OCI-LY7 (cell line): ENCODE data around the gene DDX54. TPM values are rescaled to one million over a fixed set of nuclear protein-coding genes. Genes with fewer than 3 reads are reported as not detected.
A peak's percentile ranks its signal among the peaks of the same experiment; 100 is the strongest.

Experiments used
- BruUV-seq: library from RNA; stranded (reverse); fragments of 400-500 nt; replicated peaks from 2 replicates; lab custom pipeline; 2021; lab: Mats Ljungman, UMichigan
- CTCF ChIA-PET: fragments of 300-600 bp; sonication (Branson Sonifier 250); formaldehyde crosslinking; loops from one replicate; lab custom pipeline; 2022; ENCODE audit warnings: antibody characterized with exemption; ENCODE audit not compliant: unreplicated experiment; lab: Charles Lee
- POLR2A ChIA-PET: fragments of 300-600 bp; sonication (Branson Sonifier 250); formaldehyde crosslinking; loops from one replicate; lab custom pipeline; 2022; ENCODE audit warnings: antibody characterized with exemption; lab: Charles Lee
- DNase-seq: peaks from one replicate; pipeline ENCODE4 v3.0.0-alpha.2; 2015; ENCODE audit warnings: low spot score
- H2AFZ ChIP-seq: fragments of 200-600 bp; sonication (generic), shearing (Covaris generic); 2 replicates; pipeline ENCODE4 v1.6.1; 2014; ENCODE audit warnings: mild to moderate bottlenecking, antibody characterized with exemption, low read length, moderate library complexity
- H3K27ac ChIP-seq: fragments of 200-600 bp; sonication (generic); 2 replicates; pipeline ENCODE4 v1.5.1; 2014; ENCODE audit warnings: mixed run types, low read depth, mild to moderate bottlenecking, moderate library complexity, low read length, inconsistent platforms; ENCODE audit not compliant: poor library complexity, severe bottlenecking
- H3K36me3 ChIP-seq: fragments of 200-600 bp; sonication (generic); 2 replicates; pipeline ENCODE4 v1.6.1; 2014; ENCODE audit warnings: mild to moderate bottlenecking, antibody characterized with exemption, low read length, moderate library complexity, mixed read lengths; ENCODE audit not compliant: insufficient read depth
- H3K4me1 ChIP-seq: fragments of 200-600 bp; sonication (generic); 2 replicates; pipeline ENCODE4 v1.5.1; 2014; ENCODE audit warnings: mild to moderate bottlenecking, low read length; ENCODE audit not compliant: insufficient read depth, poor library complexity, severe bottlenecking
- H3K4me2 ChIP-seq: fragments of 200-600 bp; sonication (generic); 2 replicates; pipeline ENCODE4 v1.6.1; 2014; ENCODE audit warnings: mild to moderate bottlenecking, low read length
- H3K4me3 ChIP-seq: fragments of 200-600 bp; sonication (generic); 2 replicates; pipeline ENCODE4 v1.5.1; 2014; ENCODE audit warnings: mild to moderate bottlenecking, low read depth, low read length; ENCODE audit not compliant: poor library complexity, severe bottlenecking
- H3K79me2 ChIP-seq: fragments of 200-600 bp; sonication (generic); 2 replicates; pipeline ENCODE4 v1.6.1; 2016; ENCODE audit warnings: low read depth, mild to moderate bottlenecking, low read length, moderate library complexity, mixed read lengths; ENCODE audit not compliant: insufficient read depth
- H3K9me2 ChIP-seq: fragments of 200-600 bp; sonication (generic); 2 replicates; pipeline ENCODE4 v1.6.1; 2016; ENCODE audit warnings: mild to moderate bottlenecking, low read length, mixed read lengths; ENCODE audit not compliant: insufficient read depth
- H3K9me3 ChIP-seq: fragments of 200-600 bp; sonication (generic); 2 replicates; pipeline ENCODE4 v1.6.1; 2014; ENCODE audit warnings: mild to moderate bottlenecking, mixed run types, low read length, mixed read lengths
- H4K20me1 ChIP-seq: fragments of 200-600 bp; sonication (generic); 2 replicates; pipeline ENCODE4 v1.6.1; 2014; ENCODE audit warnings: mild to moderate bottlenecking, antibody characterized with exemption, low read length, moderate library complexity, mixed read lengths; ENCODE audit not compliant: insufficient read depth
- EZH2phosphoT487 ChIP-seq: fragments of 200-600 bp; sonication (generic); IDR thresholded peaks from 2 replicates; pipeline ENCODE4 v1.6.1; 2018; ENCODE audit warnings: low read depth, borderline replicate concordance, mild to moderate bottlenecking, mixed run types, antibody characterized with exemption, low read length, moderate library complexity, mixed read lengths
- intact Hi-C: fragments of 100-400 bp; cut with micrococcal nuclease; formaldehyde crosslinking; loops from one replicate; pipeline ENCODE4 v1.10.0; 2022; ENCODE audit not compliant: unreplicated experiment
- total RNA-seq, 2 experiments: library from RNA; depleted of rRNA in 1 of 2; stranded (reverse); fragments of >200 nt in 1 of 2; shearing (Covaris generic) in 1 of 2; gene quantifications; 2 replicates each; pipeline ENCODE4 v1.2.3, GENCODE V29; 2014 to 2022
- TF ChIP-seq, protein P1 (sequence below): fragments of 200-600 bp; sonication (generic); conservative IDR thresholded peaks from 2 replicates; pipeline ENCODE4 v1.5.1; 2014; ENCODE audit warnings: mild to moderate bottlenecking, antibody characterized with exemption, low read length, moderate library complexity, mixed read lengths

Gene DDX54
- total RNA-seq, 2 experiments from 2014 or later = 87.2 to 145 TPM

DNA sequence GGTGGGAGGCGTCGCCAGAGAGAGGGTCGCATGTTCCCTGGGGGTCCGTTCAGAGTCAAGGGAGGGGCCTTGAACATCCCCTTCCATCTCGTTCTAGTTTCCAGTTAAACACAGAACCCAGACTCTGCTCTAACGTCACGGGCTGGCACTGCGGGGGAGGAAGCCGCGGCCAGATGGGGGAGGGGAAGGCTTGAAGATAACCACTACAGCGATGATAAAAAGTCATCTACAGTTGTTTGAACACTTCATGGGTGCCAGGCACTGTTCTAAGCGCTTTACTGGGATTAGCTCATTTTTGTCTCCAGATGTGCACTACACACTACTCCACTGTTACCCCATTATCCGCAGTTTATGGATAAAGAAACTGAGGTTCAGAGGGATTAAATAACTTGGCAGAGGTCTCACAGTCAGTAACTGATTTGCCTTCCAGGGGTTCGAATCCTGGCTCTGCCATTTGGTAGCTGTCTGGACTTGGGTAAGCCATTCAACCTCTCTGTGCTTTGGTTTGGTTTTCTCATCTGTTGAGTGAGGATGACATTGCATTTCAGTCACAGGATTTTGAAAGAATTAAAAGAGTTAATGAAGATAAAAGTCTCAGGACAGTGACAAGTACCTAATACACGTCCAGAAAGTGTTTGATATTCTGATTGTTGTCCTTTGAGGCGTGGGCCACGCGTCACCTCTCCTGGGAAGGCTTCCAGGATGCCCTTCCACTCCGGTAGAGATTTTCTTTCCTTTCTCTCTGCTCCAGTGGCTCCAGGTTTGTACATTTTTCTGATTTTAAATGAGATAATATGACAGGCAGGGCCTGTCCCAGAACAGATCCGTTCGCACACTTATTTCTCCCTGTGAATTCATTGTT lies 48.9 kb downstream of the DDX54 start:
- intact Hi-C loops = no loop called here
- Histone ChIP-seq H4K20me1 (0 out of 2 replicates have a peak, but pooled peaks cover 6% of the 10 kb centered on the region), H3K4me3 (peak overlapping the region; percentile 90), H3K4me2 (peak overlapping the region; percentile 65), H3K9me2 (no peaks in the 10 kb centered on the region), H3K27ac (peak overlapping the region; percentile 63), H3K79me2 (peaks cover 41% of the 10 kb centered on the region), H3K9me3 (no peaks in the 10 kb centered on the region), H2AFZ (peak overlapping the region; percentile 44; the same call in 1 of the 2 replicates), H3K36me3 (peaks cover 34% of the 10 kb centered on the region), H3K4me1 (peaks cover 68% of the 10 kb centered on the region)
- ChIA-PET POLR2A (interaction anchor here (0.6 to 3.6 kb wide), 5 partner anchors 16 to 137 kb away, joined by 3 to 33 read pairs (median 3); no protein-coding TSS in a partner anchor), CTCF (interaction anchor here (0.8 to 4.4 kb wide), 2 partner anchors 16 to 138 kb away, joined by 3 to 24 read pairs; no protein-coding TSS in a partner anchor)
- peak; percentile 67 for DNase-seq
- no TSS peak for BruUV-seq
- TF ChIP-seq, protein P1, sequence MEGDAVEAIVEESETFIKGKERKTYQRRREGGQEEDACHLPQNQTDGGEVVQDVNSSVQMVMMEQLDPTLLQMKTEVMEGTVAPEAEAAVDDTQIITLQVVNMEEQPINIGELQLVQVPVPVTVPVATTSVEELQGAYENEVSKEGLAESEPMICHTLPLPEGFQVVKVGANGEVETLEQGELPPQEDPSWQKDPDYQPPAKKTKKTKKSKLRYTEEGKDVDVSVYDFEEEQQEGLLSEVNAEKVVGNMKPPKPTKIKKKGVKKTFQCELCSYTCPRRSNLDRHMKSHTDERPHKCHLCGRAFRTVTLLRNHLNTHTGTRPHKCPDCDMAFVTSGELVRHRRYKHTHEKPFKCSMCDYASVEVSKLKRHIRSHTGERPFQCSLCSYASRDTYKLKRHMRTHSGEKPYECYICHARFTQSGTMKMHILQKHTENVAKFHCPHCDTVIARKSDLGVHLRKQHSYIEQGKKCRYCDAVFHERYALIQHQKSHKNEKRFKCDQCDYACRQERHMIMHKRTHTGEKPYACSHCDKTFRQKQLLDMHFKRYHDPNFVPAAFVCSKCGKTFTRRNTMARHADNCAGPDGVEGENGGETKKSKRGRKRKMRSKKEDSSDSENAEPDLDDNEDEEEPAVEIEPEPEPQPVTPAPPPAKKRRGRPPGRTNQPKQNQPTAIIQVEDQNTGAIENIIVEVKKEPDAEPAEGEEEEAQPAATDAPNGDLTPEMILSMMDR = no peak

DNA sequence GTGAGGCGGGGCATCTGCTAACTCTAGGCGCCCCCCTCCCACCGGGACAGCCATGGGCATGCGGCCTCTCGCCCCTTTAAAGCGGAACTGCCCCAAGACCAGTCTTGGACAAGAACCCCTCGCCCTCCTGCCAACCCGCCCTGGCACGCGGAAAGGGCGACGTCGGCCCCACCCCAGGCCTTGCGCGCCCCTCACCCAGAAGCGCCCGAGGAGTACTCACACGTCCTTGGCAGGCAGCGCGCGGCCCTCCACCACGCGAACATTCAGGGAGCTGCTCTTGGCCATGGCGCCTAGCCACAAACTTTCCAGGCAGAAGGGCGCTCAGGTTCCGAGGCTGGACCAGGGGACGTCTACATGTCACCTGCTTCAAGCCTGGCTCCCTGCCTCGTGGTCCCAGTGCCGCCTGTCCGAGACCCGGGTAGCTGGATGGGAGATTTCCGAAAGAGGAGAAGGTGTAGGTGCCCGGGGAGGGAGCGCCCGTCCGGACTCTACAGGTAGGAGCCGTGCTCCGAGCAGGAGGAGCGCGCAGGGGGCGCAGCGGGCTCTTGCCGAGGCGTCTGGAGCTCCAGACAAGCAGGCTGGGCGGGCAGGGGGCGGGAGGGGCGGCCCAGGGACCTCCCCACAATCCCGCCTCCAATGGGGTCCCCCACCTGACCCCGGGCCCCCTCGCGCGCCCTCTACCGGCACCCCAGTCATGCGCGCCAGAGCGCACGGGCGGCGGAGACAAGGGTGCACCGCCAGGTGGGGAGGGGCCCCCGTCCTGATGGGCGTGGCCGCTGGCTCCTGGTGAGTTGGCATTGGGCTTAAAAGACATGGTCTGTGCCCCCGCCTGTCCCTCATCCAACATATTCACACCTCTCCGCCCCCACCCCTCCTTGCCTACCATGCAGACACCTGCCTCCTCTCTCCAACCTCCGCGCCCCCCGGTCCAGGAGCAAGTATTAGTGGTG lies 49.8 kb downstream of the DDX54 start, which contains the start of gene RASAL1:
Gene RASAL1 (minus strand): TSS at position 584 of the 950 bp plus-strand sequence. CDS start 299 bp downstream, at position 285.
- TF ChIP-seq EZH2phosphoT487 = no peak
- TF ChIP-seq, protein P1 = peak; percentile 78
- Histone ChIP-seq H2AFZ (peak within 1 kb of the TSS; percentile 44; the same call in 1 of the 2 replicates), H3K27ac (peak within 1 kb of the TSS; percentile 68), H3K4me3 (peak within 1 kb of the TSS; percentile 90), H4K20me1 (0 out of 2 replicates have a peak, but pooled peaks cover 6% of the 10 kb centered on the region), H3K4me1 (peaks cover 68% of the 10 kb centered on the region), H3K9me2 (no peaks in the 10 kb centered on the region), H3K36me3 (peaks cover 39% of the 10 kb centered on the region), H3K9me3 (no peaks in the 10 kb centered on the region), H3K4me2 (peak within 1 kb of the TSS; percentile 99), H3K79me2 (peaks cover 48% of the 10 kb centered on the region)
- ChIA-PET POLR2A (interaction anchor here (0.5 to 3.6 kb wide), 11 partner anchors 9 to 1551 kb away, joined by 3 to 33 read pairs (median 3); no protein-coding TSS in a partner anchor), CTCF (interaction anchor here (0.6 to 4.4 kb wide), 5 partner anchors 17 to 137 kb away, joined by 3 to 24 read pairs (median 8); no protein-coding TSS in a partner anchor)
- TSS peak; percentile 52 for BruUV-seq
- peak; percentile 93 for DNase-seq
- intact Hi-C loops = loop anchor here (1.0 to 2.0 kb wide), 3 partner anchors 37 to 84 kb away; no protein-coding TSS in a partner anchor
